Right cardiac atrium (tissue), 5 donors: ENCODE measurements around the gene TRIM16. TPM values are rescaled to one million over a fixed set of nuclear protein-coding genes. Genes with fewer than 3 reads are reported as not detected.
"Not testable (repeated sequence)": the region's sequence is repeated elsewhere in the genome, so short reads cannot be mapped to it uniquely, and the experiment has no call there.

Experiments
- ATAC-seq, 2 donors: fragments of 200-7000 bp; cut with Tn5 transposase; one replicate each; pipeline versions ENCODE4 v1.8.0 to v1.9.1; 2020; ENCODE audit warnings: moderate library complexity in 2 of 2, mild to moderate bottlenecking in 1 of 2
- DNase-seq, 3 donors: peaks; one replicate each; pipeline ENCODE4 v3.0.0-alpha.2; 2020
- H3K27ac ChIP-seq: one replicate; pipeline ENCODE4 v1.5.1; 2013; ENCODE audit warnings: mild to moderate bottlenecking, low read length, control low read depth, moderate library complexity
- H3K27me3 ChIP-seq: one replicate; pipeline ENCODE4 v1.6.1; 2013; ENCODE audit not compliant: control insufficient read depth, insufficient read depth
- H3K4me1 ChIP-seq: one replicate; pipeline ENCODE4 v1.6.1; 2013; ENCODE audit warnings: low read length; ENCODE audit not compliant: control insufficient read depth, insufficient read depth
- H3K4me3 ChIP-seq: one replicate; pipeline ENCODE4 v1.5.1; 2013; ENCODE audit warnings: low read length, control low read depth
- H3K9me3 ChIP-seq: one replicate; pipeline ENCODE4 v1.6.1; 2013; ENCODE audit warnings: low read length; ENCODE audit not compliant: control insufficient read depth
- WGBS: extraction: QIAGEN DNeasy Blood & Tissue Kit; methylation state at CpG from one replicate; pipeline ENCODE4 v1.1.7; 2013; 5-methylcytosine and 5-hydroxymethylcytosine counted together
- intact Hi-C, 4 donors: fragments of 100-400 bp; cut with DNase I; formaldehyde crosslinking; loops; one replicate each; pipeline versions ENCODE4 v1.11.0 to v1.14.0; 2022 to 2023
- polyA plus RNA-seq: library from polyadenylated mRNA; stranded (reverse); fragments of 200-250 nt; gene quantifications from one replicate; pipeline ENCODE4 v1.2.3, GENCODE V29; 2013
- total RNA-seq, 4 donors: library from RNA; stranded (reverse); fragmentation: NEBNext Ultra II Directional; extraction: Animal tissue kit (Norgen Biotek cat#: 25700); gene quantifications; one replicate each; pipeline ENCODE4 v1.2.1, GENCODE V29; 2021
- donor health status: healthy with polysubstance abuse.
- donor health status: DM: no; HTN: yes; CAD: no.
- donor health status: DM: no; HTN: no; CAD: no.
- donor health status: DM: no; HTN: yes; CAD: no; lungs with severe emphysema.
- donor health status: DM: yes; HTN: yes; CAD: no.

Gene TRIM16
- total and polyA plus RNA-seq, 5 donors: 17.9 to 42.0 (median 31.5) TPM

- H3K9me3 ChIP-seq, H3K27ac ChIP-seq, ATAC-seq, intact Hi-C loops, H3K27me3 ChIP-seq, H3K4me1 ChIP-seq, DNase-seq: not testable (repeated sequence)
- H3K4me3 ChIP-seq: peak overlapping the region; percentile 7
- 9% methylated on average over 1 of the region's 3 CpGs for WGBS
Measured at GRCh38 chr17:15698967-15699366, 14.9 kb upstream of the TRIM16 start.

GRCh38 chr17:15687494-15687893, 3.4 kb upstream of the TRIM16 start:
- H3K27me3 ChIP-seq, H3K9me3 ChIP-seq, ATAC-seq, intact Hi-C loops, H3K4me3 ChIP-seq, H3K27ac ChIP-seq, H3K4me1 ChIP-seq, DNase-seq: not testable (repeated sequence)
- WGBS: 89% methylated on average over 1 of the region's 1 CpG

GRCh38 chr17:15683135-15683534, 976 bp downstream of the TRIM16 start:
- H3K27me3 ChIP-seq, DNase-seq, ATAC-seq, H3K4me3 ChIP-seq, intact Hi-C loops, H3K4me1 ChIP-seq, H3K9me3 ChIP-seq, H3K27ac ChIP-seq: not testable (repeated sequence)
- 95% methylated on average over 3 of the region's 3 CpGs for WGBS

GRCh38 chr17:15675991-15676390, 8.1 kb downstream of the TRIM16 start:
- intact Hi-C loops, H3K4me3 ChIP-seq, H3K4me1 ChIP-seq, H3K27me3 ChIP-seq, ATAC-seq, H3K9me3 ChIP-seq, H3K27ac ChIP-seq, DNase-seq: not testable (repeated sequence)
- 86% methylated on average over 6 of the region's 6 CpGs for WGBS

GRCh38 chr17:15674640-15675039, 9.5 kb downstream of the TRIM16 start:
- intact Hi-C loops, H3K27me3 ChIP-seq, H3K4me1 ChIP-seq, H3K27ac ChIP-seq, ATAC-seq, H3K9me3 ChIP-seq, DNase-seq, H3K4me3 ChIP-seq: not testable (repeated sequence)
- 86% methylated on average over 1 of the region's 1 CpG for WGBS

- H3K27me3 ChIP-seq, H3K27ac ChIP-seq, DNase-seq, H3K4me1 ChIP-seq, H3K4me3 ChIP-seq, H3K9me3 ChIP-seq, intact Hi-C loops: not testable (repeated sequence)
- ATAC-seq: peak in 1 of 2 donors; percentile 31
- 55% methylated on average over 5 of the region's 5 CpGs for WGBS
Measured at GRCh38 chr17:15669526-15669925, 14.6 kb downstream of the TRIM16 start.

- H3K4me3 ChIP-seq: no peak overlapping the region
- H3K4me1 ChIP-seq: peaks cover 9% of the 10 kb centered on the region
- intact Hi-C loops: no loop called here
- no peak overlapping the region for H3K27ac ChIP-seq
- no peaks in the 10 kb centered on the region for H3K9me3 ChIP-seq
- WGBS: 94% methylated on average over 5 of the region's 5 CpGs
- ATAC-seq (no peak), DNase-seq (no peak)
- H3K27me3 ChIP-seq: no peaks in the 10 kb centered on the region
Measured at GRCh38 chr17:15663691-15664090, 20.4 kb downstream of the TRIM16 start.

GRCh38 chr17:15663176-15663575, 20.9 kb downstream of the TRIM16 start:
- DNase-seq (no peak), ATAC-seq (no peak)
- Histone ChIP-seq H3K4me1 (peaks cover 9% of the 10 kb centered on the region), H3K4me3 (no peak overlapping the region), H3K9me3 (no peaks in the 10 kb centered on the region), H3K27me3 (no peaks in the 10 kb centered on the region), H3K27ac (no peak overlapping the region)
- WGBS: 80% methylated on average over 6 of the region's 6 CpGs
- intact Hi-C loops: no loop called here

GRCh38 chr17:15662681-15663080, 21.4 kb downstream of the TRIM16 start:
- no peak for ATAC-seq
- no peak overlapping the region for H3K27ac ChIP-seq
- no peaks in the 10 kb centered on the region for H3K9me3 ChIP-seq
- intact Hi-C loops: no loop called here
- DNase-seq: no peak
- no peak overlapping the region for H3K4me3 ChIP-seq
- H3K27me3 ChIP-seq: no peaks in the 10 kb centered on the region
- 91% methylated on average over 3 of the region's 3 CpGs for WGBS
- H3K4me1 ChIP-seq: peaks cover 9% of the 10 kb centered on the region

GRCh38 chr17:15660077-15660476, 24.0 kb downstream of the TRIM16 start:
- Histone ChIP-seq H3K9me3 (no peaks in the 10 kb centered on the region), H3K27me3 (no peaks in the 10 kb centered on the region), H3K4me1 (peaks cover 9% of the 10 kb centered on the region), H3K27ac (peak overlapping the region; percentile 70), H3K4me3 (no peak overlapping the region)
- peak in 1 of 2 donors; percentile 69 for ATAC-seq
- WGBS: 72% methylated on average over 3 of the region's 3 CpGs
- no peak for DNase-seq
- intact Hi-C loops: no loop called here

- peaks cover 9% of the 10 kb centered on the region for H3K4me1 ChIP-seq
- no peak overlapping the region for H3K4me3 ChIP-seq
- 59% methylated on average over 4 of the region's 4 CpGs for WGBS
- intact Hi-C loops: no loop called here
- peak; percentile 33 to 35 for ATAC-seq
- no peaks in the 10 kb centered on the region for H3K9me3 ChIP-seq
- H3K27me3 ChIP-seq: no peaks in the 10 kb centered on the region
- DNase-seq: peak in 1 of 3 donors; percentile 62
- peak overlapping the region; percentile 70 for H3K27ac ChIP-seq
Measured at GRCh38 chr17:15659663-15660062, 24.4 kb downstream of the TRIM16 start.

- ATAC-seq (no peak), DNase-seq (no peak)
- peak overlapping the region; percentile 70 for H3K27ac ChIP-seq
- peaks cover 9% of the 10 kb centered on the region for H3K4me1 ChIP-seq
- no peaks in the 10 kb centered on the region for H3K9me3 ChIP-seq
- no peak overlapping the region for H3K4me3 ChIP-seq
- 89% methylated on average over 6 of the region's 6 CpGs for WGBS
- H3K27me3 ChIP-seq: no peaks in the 10 kb centered on the region
- intact Hi-C loops: no loop called here
Measured at GRCh38 chr17:15659236-15659635, 24.9 kb downstream of the TRIM16 start.
